Epidermal melanocyte (primary cell): ENCODE data around the gene HRNR.
"Not testable (repeated sequence)": the region's sequence is repeated elsewhere in the genome, so short reads cannot be mapped to it uniquely, and the experiment has no call there.

Experiments used
- DNase-seq: peaks from one replicate; pipeline ENCODE4 v3.0.0; 2011; ENCODE audit warnings: low spot score; ENCODE audit not compliant: insufficient read length

Gene HRNR

GRCh38 chr1:152224093-152224492, at the start of gene HRNR:
Gene HRNR (minus strand): TSS chr1:152224193. CDS start chr1:152223253, 940 bp downstream.
- DNase-seq = no peak

- not testable (repeated sequence) for DNase-seq
These were observed 32.4 kb upstream of the HRNR start for GRCh38 chr1:152256394-152256793.

DNA sequence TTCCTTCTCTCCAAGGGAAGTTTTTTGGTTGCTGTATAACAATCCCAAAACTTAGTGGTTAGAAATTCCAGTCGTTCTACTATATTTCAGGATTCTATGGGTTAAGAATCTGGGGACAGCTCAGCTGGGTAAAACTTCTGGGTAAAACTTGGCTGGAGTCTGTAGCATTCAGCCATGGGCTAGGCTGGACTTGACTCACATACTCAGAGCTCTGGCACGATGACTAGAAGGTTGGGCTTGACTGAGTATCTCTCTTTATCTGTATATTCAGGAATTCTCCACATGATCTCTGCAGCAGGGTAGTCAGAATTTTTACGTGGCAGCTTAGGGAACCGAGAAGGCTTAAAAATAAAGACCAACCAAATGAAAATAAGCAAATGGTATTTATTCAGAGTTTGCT, 28.2 kb upstream of the HRNR start:
- no peak for DNase-seq

- no peak for DNase-seq
These were observed 27.4 kb upstream of the HRNR start for GRCh38 chr1:152251391-152251790.

DNA sequence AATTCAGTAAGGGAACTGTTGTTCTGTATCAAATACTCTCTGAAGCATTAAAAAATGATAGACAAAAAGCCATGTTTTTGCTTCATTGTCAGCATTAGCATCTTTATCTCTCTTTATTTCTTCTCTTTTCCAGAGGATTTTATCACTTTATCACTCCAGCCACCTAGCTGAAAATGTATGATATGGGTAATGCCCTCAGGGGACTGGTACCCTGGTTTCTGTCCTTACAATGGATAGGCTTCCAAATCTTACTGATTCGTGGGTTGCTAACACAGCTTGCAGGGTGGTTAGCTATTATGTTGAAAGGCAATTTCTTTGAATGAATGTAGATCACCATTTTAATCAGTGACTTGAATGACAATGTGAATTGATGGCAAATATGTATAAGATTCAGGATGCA, 23.3 kb upstream of the HRNR start:
- no peak for DNase-seq

GRCh38 chr1:152244576-152245273, 20.7 kb upstream of the HRNR start:
- DNase-seq = no peak

GRCh38 chr1:152237093-152237492, 13.1 kb upstream of the HRNR start:
- no peak for DNase-seq

DNA sequence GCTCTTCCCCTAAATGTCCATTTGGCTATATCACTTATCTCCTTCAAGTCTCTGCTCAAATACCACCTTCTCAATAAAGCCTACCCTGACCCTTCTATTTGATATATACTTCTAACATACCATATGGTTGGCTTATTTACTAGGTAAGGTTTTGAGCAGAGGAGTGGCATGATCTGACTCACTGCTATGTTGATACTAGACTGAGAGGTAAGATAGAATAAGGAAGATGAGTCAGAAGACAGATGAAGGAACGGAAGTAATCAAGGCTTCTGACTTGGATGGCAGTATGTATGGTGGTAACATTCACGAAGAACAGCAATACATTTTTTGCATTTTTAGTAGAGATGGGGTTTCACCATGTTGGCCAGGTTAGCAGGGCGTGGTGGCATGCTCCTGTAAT, 4.8 kb upstream of the HRNR start:
- DNase-seq = no peak

DNA sequence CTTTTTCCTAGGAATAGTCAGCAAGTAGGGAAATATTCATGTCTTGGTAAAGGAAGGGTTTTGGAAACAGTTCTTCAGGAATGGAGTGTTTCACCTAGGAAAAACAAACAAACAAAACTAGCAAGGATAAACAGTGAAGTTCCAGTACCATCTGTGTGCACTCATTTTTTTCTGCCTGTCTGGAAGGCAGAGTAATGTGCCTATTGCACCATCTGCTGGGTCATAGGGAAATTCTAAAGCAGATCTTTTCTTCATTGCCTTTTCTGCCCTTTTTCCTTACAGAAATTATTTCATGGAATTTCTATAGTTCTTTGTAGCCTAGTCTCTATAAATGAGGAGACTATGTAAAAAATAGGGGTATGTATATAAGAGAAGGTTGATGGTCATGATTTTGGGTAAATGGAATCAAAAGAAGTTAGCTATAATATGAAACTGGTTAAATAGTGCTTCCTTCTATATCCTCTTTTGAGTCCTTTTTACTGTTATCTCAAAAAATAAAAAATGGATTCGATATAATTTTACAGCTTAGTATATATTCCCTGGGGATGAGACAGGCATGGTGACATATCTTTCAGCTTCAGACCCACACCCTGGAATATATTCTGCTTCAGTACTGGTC, 3.4 kb upstream of the HRNR start:
- no peak for DNase-seq

- no peak for DNase-seq
These were observed 1.7 kb upstream of the HRNR start for GRCh38 chr1:152225678-152226077.

GRCh38 chr1:152220166-152221163, 3.5 kb downstream of the HRNR start:
- no peak for DNase-seq

DNA sequence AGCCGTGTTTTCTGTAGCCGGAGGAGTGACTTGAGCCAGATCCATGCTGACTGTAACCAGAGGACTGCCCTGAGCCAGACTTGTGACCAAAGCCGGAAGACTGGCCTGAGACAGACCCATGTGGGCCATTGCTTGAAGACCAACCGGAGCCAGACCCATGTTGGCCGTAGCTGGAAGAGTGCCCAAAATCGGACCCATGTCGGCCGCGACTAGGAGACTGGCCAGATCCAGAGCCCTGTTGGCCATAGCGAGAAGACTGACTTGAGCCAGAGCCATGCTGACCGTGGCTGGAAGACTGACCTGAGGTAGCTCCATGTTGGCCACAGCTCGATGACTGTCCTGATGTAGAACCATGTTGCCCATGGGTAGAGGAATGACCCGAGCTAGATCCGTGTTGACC, 4.6 kb downstream of the HRNR start:
- not testable (repeated sequence) for DNase-seq

- no peak for DNase-seq
These were observed 5.1 kb downstream of the HRNR start for GRCh38 chr1:152218762-152219436.

DNA sequence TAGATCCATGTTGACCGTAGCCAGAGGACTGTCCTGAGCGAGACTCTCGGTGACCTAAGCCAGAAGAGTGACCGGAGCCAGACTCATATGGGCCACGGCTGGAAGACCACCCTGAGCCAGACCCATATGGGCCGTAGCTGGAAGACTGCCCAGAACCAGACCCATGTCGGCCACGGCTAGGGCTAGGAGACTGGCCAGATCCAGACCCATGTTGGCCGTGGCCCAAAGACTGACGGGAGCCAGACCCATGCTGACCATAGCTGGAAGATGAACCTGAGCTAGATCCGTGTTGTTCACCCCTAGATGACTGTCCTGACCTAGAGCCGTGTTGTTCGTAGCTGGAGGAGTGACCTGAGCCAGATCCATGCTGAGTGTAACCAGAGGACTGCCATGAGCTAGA, 8.4 kb downstream of the HRNR start:
- not testable (repeated sequence) for DNase-seq

DNA sequence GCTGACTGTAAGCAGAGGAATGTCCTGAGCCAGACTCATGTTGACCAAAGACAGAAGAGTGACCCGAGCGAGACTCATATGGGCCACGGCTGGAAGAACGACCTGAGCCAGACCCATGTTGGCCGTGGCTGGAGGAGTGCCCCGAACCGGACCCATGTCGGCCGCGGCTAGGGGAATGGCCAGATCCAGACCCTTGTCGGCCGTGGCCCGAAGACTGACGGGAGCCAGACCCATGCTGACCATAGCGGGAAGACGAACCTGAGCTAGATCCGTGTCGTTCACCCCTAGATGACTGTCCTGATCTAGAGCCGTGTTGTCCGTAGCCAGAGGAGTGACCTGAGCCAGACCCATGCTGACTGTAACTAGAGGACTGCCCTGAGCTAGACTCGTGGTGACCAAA, 9.1 kb downstream of the HRNR start:
- not testable (repeated sequence) for DNase-seq

- DNase-seq = no peak
These were observed 25.0 kb downstream of the HRNR start for GRCh38 chr1:152198982-152199381.

GRCh38 chr1:152197361-152197941, 26.5 kb downstream of the HRNR start:
- DNase-seq = no peak

- DNase-seq = no peak
These were observed 32.3 kb downstream of the HRNR start for GRCh38 chr1:152191711-152192110.

GRCh38 chr1:152191260-152191659, 32.7 kb downstream of the HRNR start:
- no peak for DNase-seq

DNA sequence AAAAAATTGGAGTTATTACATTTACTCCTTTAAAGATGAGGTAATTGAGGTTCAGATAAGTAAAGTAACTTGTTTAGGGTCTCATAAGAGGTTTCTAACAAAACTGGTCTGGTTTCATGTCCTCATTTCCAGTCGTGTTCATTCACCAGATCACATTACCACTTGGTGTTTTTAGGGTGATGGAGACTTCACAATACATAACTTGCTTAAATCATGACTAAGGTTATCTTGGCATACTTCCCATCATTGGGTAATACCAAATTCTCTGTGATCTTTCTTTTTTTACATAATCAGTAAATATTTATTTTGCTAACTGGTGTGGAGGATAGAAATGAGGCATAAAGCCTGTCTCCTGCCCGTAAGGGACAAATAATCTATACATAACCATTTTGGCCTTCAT, 33.4 kb downstream of the HRNR start:
- DNase-seq = no peak
